HFFc6 (cell line): ENCODE data around the gene SBF2. TPM values are rescaled to one million over a fixed set of nuclear protein-coding genes. Genes with fewer than 3 reads are reported as not detected.
"Not testable (repeated sequence)": the region's sequence is repeated elsewhere in the genome, so short reads cannot be mapped to it uniquely, and the experiment has no call there.

Experiments used
- DNase-seq: peaks from one replicate; pipeline ENCODE4 v3.0.0-alpha.2; 2018
- H3K27ac Mint-ChIP-seq: 2 replicates; pipeline ENCODE4 v1.8.0; 2020; ENCODE audit warnings: mild to moderate bottlenecking, mixed read lengths
- H3K27me3 Mint-ChIP-seq: 2 replicates; pipeline ENCODE4 v1.8.0; 2021; ENCODE audit warnings: mild to moderate bottlenecking, moderate library complexity, mixed read lengths; ENCODE audit not compliant: insufficient read depth
- H3K36me3 Mint-ChIP-seq: 2 replicates; pipeline ENCODE4 v1.8.0; 2021; ENCODE audit warnings: low read depth, mixed read lengths
- H3K4me1 Mint-ChIP-seq: 2 replicates; pipeline ENCODE4 v1.8.0; 2020; ENCODE audit warnings: low read depth, mixed read lengths
- H3K4me3 Mint-ChIP-seq: 2 replicates; pipeline ENCODE4 v1.8.0; 2020; ENCODE audit warnings: mild to moderate bottlenecking, moderate library complexity, mixed read lengths
- H3K9me3 Mint-ChIP-seq: 2 replicates; pipeline ENCODE4 v1.8.0; 2020; ENCODE audit warnings: mild to moderate bottlenecking, mixed read lengths
- total RNA-seq, 6 experiments: library from RNA; stranded (reverse); fragmentation: NEBNext Ultra II Directional; extraction: Animal tissue kit (Norgen Biotek cat#: 25700); gene quantifications; 2 replicates in 1 of 6; 3 replicates in 5 of 6; pipeline ENCODE4 v1.2.3, GENCODE V29; 2021
- TF ChIP-seq, protein P1 (sequence below): fragments of 200-600 bp; sonication (generic); IDR thresholded peaks from 2 replicates; pipeline ENCODE4 v1.5.0; 2021; ENCODE audit warnings: antibody characterized with exemption, mild to moderate bottlenecking

The SBF2 gene
- total RNA-seq, 6 experiments from 2014 or later: 25.2 to 36.0 (median 30.7) TPM

DNA sequence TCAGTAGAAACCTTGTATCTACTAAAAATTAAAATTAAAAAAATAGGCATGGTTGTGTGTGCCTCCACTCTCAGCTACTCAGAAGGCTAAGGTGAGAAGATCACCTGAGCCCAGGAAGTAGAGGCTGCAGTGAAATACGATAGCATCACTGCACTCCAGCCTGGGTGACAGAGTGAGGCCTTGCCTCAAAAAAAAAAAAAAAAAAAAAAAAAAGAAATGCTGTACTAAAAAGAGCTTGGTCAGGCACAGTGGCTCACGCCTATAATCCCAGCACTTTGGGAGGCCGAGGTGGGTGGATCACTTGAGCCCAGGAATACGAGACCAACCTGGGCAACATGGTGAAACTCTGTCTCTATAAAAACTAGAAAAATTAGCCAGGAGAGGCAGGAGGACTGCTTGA, 36.5 kb downstream of the SBF2 start:
- Mint-ChIP-seq H3K27me3 (no peaks in the 10 kb centered on the region), H3K4me1 (peaks cover 84% of the 10 kb centered on the region), H3K36me3 (peaks cover 5% of the 10 kb centered on the region; the same call in 1 of the 2 replicates), H3K4me3 (no peak overlapping the region), H3K9me3 (no peaks in the 10 kb centered on the region), H3K27ac (no peak overlapping the region)
- TF ChIP-seq, protein P1, sequence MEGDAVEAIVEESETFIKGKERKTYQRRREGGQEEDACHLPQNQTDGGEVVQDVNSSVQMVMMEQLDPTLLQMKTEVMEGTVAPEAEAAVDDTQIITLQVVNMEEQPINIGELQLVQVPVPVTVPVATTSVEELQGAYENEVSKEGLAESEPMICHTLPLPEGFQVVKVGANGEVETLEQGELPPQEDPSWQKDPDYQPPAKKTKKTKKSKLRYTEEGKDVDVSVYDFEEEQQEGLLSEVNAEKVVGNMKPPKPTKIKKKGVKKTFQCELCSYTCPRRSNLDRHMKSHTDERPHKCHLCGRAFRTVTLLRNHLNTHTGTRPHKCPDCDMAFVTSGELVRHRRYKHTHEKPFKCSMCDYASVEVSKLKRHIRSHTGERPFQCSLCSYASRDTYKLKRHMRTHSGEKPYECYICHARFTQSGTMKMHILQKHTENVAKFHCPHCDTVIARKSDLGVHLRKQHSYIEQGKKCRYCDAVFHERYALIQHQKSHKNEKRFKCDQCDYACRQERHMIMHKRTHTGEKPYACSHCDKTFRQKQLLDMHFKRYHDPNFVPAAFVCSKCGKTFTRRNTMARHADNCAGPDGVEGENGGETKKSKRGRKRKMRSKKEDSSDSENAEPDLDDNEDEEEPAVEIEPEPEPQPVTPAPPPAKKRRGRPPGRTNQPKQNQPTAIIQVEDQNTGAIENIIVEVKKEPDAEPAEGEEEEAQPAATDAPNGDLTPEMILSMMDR: no peak
- DNase-seq: no peak

DNA sequence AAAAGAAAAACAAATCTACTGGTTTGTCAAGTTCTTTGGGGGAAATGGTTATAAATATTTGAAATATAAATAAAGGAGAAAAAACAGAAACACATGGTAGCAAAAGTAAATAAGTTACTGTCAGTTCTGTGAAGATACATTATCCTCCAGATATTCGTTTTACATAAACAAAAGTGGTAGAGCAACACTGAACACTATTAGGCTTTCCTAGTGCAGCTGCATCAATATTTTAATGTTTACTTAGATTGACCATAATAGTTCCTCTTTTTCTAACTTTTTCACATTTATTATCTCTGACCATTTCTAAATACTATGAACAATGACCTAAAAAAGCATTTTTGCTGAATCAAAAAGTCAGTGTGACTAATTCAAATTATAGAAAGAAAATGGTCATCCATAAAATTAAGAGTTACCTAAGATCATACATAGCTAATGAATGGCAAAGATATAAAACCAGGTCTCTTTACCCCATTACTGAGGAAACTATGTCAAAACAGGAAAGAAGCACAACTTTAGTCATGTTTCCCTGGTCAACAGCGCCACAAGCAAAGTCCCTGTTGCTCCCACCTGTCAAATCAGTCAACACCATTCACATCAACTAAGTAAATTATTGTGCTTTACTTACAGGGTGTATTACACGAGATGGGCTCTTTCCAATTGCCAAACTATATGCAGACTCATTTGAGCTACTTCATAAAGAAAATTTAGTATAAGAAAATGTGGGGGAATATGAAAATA, 38.5 kb downstream of the SBF2 start:
- peaks cover 65% of the 10 kb centered on the region for H3K4me1 Mint-ChIP-seq
- no peaks in the 10 kb centered on the region for H3K27me3 Mint-ChIP-seq
- H3K9me3 Mint-ChIP-seq: no peaks in the 10 kb centered on the region
- TF ChIP-seq, protein P1: no peak
- no peak overlapping the region for H3K27ac Mint-ChIP-seq
- H3K4me3 Mint-ChIP-seq: no peak overlapping the region
- no peak for DNase-seq
- peaks cover 10% of the 10 kb centered on the region; the same call in 1 of the 2 replicates for H3K36me3 Mint-ChIP-seq

DNA sequence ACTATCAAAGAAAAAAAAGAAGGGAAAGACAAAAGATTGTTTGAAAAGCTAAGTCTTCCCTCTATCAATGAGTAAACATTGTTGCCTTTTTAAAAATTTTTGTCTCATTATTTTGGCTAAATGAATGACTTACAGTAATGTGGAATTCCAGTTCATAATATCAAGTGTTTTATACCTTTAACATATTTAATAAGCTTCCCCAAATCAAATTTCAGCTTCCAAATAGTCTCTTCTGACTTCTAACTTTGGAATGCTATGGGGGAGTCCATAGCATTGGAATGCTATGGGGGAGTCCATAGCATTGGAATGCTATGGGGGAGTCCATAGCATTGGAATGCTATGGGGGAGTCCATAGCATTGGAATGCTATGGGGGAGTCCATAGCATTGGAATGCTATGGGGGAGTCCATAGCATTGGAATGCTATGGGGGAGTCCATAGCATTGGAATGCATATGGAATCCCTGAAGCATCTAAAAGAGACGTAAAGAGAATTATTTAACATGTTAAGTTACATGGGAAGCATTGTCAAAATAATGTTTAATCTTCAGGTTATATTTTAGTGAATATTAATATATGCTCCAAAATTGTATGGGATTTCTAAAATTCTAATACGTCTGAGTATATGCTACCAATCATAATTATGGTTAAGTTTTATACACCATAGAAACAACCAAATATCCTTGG, 44.4 kb downstream of the SBF2 start:
- H3K36me3 Mint-ChIP-seq: peaks cover 19% of the 10 kb centered on the region
- not testable (repeated sequence) for H3K9me3 Mint-ChIP-seq, DNase-seq, H3K27me3 Mint-ChIP-seq
- H3K4me3 Mint-ChIP-seq: peak overlapping the region; percentile 45
- peak overlapping the region; percentile 38; the same call in 1 of the 2 replicates for H3K27ac Mint-ChIP-seq
- peaks cover 52% of the 10 kb centered on the region for H3K4me1 Mint-ChIP-seq

DNA sequence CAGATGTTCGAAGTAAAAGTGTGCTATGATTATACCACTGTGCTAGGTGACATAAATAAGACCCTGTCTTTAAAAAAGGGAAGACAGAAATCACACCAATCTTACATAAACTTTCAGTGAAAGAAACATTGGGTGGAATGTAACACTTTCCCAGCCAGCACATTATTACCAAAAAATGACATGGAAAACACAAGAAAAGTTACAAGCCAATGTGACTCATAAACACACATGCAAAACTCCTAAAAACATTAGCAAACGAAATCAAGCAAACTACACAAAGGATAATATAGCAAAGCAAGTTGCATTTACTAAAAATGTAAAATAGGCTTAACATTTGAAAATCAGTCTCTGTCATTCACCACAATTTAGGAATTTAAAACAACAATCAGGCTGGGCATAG, 47.0 kb downstream of the SBF2 start:
- H3K4me3 Mint-ChIP-seq: no peak overlapping the region
- peaks cover 20% of the 10 kb centered on the region for H3K36me3 Mint-ChIP-seq
- no peaks in the 10 kb centered on the region for H3K9me3 Mint-ChIP-seq
- no peak for DNase-seq
- no peak overlapping the region for H3K27ac Mint-ChIP-seq
- H3K27me3 Mint-ChIP-seq: no peaks in the 10 kb centered on the region
- H3K4me1 Mint-ChIP-seq: peaks cover 49% of the 10 kb centered on the region
- TF ChIP-seq, protein P1: no peak

DNA sequence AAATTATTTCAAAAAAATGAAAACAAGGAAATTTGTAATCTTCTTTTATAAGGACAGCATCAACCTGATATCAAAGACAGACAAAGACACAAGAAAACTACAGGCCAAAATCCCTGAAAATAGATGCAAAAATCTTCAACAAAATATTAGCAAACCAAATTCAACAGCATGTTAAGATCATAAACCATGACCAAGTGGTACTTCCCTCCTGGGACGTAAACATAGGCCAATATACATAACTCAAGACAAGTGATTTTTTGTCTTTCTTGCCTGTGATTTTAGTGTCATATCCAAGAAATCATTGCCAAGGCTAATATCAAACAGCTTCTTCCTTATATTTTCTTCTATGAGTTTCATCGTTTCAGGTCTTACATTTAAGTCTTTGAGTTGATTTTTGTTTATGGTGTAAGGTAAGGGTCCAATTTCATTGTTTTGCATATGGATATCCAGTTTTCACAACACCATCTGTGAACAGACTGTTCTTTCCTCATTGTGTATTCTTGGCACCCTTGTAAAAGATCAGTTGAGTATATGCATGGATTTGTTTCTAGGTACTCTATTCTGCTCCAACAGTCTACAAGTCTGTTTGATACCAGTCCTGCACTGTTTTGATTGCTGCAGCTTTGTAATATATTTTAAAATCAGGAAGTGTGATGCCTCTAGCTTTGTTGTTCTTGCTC, 50.0 kb downstream of the SBF2 start:
- TF ChIP-seq, protein P1: no peak
- Mint-ChIP-seq H3K27ac (no peak overlapping the region), H3K4me1 (peaks cover 59% of the 10 kb centered on the region), H3K9me3 (no peaks in the 10 kb centered on the region), H3K27me3 (no peaks in the 10 kb centered on the region), H3K4me3 (no peak overlapping the region), H3K36me3 (peaks cover 15% of the 10 kb centered on the region)
- no peak for DNase-seq

DNA sequence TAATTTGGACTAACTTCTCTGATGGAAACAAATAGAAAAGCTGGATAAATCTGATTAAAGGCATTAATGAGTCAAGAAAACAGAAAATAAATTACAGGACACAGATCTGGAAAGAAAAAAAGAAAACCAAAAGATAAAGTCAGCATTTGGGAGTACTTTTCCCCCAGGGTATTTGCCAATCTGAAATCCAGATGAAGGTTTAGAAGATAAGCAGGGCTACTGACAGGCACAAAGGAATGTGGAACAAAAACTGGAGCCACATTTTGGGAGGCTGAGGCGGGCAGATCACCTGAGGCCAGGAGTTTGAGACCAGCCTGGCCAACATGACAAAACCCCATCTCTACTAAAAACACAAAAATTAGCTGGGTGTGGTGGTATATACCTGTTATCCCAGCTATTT, 57.2 kb downstream of the SBF2 start:
- H3K27me3 Mint-ChIP-seq: no peaks in the 10 kb centered on the region
- H3K4me3 Mint-ChIP-seq: no peak overlapping the region; the same call in 1 of the 2 replicates
- TF ChIP-seq, protein P1: no peak
- H3K27ac Mint-ChIP-seq: peak overlapping the region; percentile 7; the same call in 1 of the 2 replicates
- peaks cover 59% of the 10 kb centered on the region for H3K4me1 Mint-ChIP-seq
- H3K36me3 Mint-ChIP-seq: peaks cover 10% of the 10 kb centered on the region; the same call in 1 of the 2 replicates
- H3K9me3 Mint-ChIP-seq: peaks cover 6% of the 10 kb centered on the region
- DNase-seq: no peak
